PC-3 (cell line): ENCODE measurements around the gene SCUBE1.

ENCODE experiments used
- CTCF ChIP-seq: fragments of 300-600 bp; sonication (generic); conservative IDR thresholded peaks from 2 replicates; pipeline ENCODE4 v1.5.1; 2017; ENCODE audit warnings: antibody characterized with exemption, low read depth, mild to moderate bottlenecking, low read length
- EZH2phosphoT487 ChIP-seq: fragments of 300-600 bp; sonication (generic); IDR thresholded peaks from 2 replicates; pipeline ENCODE4 v1.6.1; 2018; ENCODE audit warnings: mild to moderate bottlenecking, antibody characterized with exemption, low read length, borderline replicate concordance

- TF ChIP-seq EZH2phosphoT487, result no peak
- no peak for TF ChIP-seq CTCF
Observed at GRCh38 chr22:43313244-43313889, 29.8 kb downstream of the SCUBE1 start.
